ENCODE measurements around the gene ZSWIM1.
A peak's percentile ranks its signal among the peaks of the same experiment; 100 is the strongest.

The ZSWIM1 gene

GRCh38 chr20:45880988-45881788 lies at the start of gene ZSWIM1:
TSS of gene ZSWIM1 (plus strand) at chr20:45881227. CDS start at chr20:45882593, 1,366 bp downstream.
- TF ChIP-seq BACH2 (CRISPR knock-in tag; IDR thresholded peaks at IDR 0.05; ENCODE audit: borderline replicate concordance) (no peak), PATZ1 (CRISPR knock-in tag; IDR thresholded peaks at IDR 0.05; ENCODE audit: borderline replicate concordance) (no peak), TSHZ2 (CRISPR knock-in tag; IDR thresholded peaks at IDR 0.05) (no peak), TOX (CRISPR knock-in tag; IDR thresholded peaks at IDR 0.05; ENCODE audit: borderline replicate concordance) (no peak), ARNTL (CRISPR knock-in tag; IDR thresholded peaks at IDR 0.05; ENCODE audit: borderline replicate concordance, low read depth) (no peak), ZFP30 (CRISPR knock-in tag; IDR thresholded peaks at IDR 0.05) (no peak), OSR1 (CRISPR knock-in tag; IDR thresholded peaks at IDR 0.05) (no peak), GLIS3 (CRISPR knock-in tag; IDR thresholded peaks at IDR 0.05) (no peak), SNAI2 (CRISPR knock-in tag; IDR thresholded peaks at IDR 0.05) (no peak), ZNF8 (CRISPR knock-in tag; IDR thresholded peaks at IDR 0.05) (no peak), CSDC2 (CRISPR knock-in tag; IDR thresholded peaks at IDR 0.05) (no peak), ZNF70 (CRISPR knock-in tag; IDR thresholded peaks at IDR 0.05) (no peak), CSRNP3 (CRISPR knock-in tag; IDR thresholded peaks at IDR 0.05) (no peak)
- peak; percentile 99 for ATAC-seq

- no peak for TF ChIP-seq PPARA (CRISPR knock-in tag; IDR thresholded peaks at IDR 0.05; ENCODE audit: borderline replicate concordance)
- TF ChIP-seq PATZ1 (CRISPR knock-in tag; IDR thresholded peaks at IDR 0.05; ENCODE audit: borderline replicate concordance): no peak
- no peak for TF ChIP-seq ISL1 (CRISPR knock-in tag; IDR thresholded peaks at IDR 0.05)
- TF ChIP-seq ZNF8 (CRISPR knock-in tag; IDR thresholded peaks at IDR 0.05): no peak
- no peak for TF ChIP-seq POU6F1 (CRISPR knock-in tag; IDR thresholded peaks at IDR 0.05; ENCODE audit: borderline replicate concordance, low read depth)
- TF ChIP-seq SNAI2 (CRISPR knock-in tag; IDR thresholded peaks at IDR 0.05): no peak
- TF ChIP-seq GLIS3 (CRISPR knock-in tag; IDR thresholded peaks at IDR 0.05): no peak
- TF ChIP-seq TCF4 (CRISPR knock-in tag; IDR thresholded peaks at IDR 0.05; ENCODE audit: borderline replicate concordance): no peak
- no peak for TF ChIP-seq RARB (CRISPR knock-in tag; IDR thresholded peaks at IDR 0.05)
- TF ChIP-seq TOX (CRISPR knock-in tag; IDR thresholded peaks at IDR 0.05; ENCODE audit: borderline replicate concordance): no peak
- TF ChIP-seq ZNF70 (CRISPR knock-in tag; IDR thresholded peaks at IDR 0.05): no peak
- TF ChIP-seq ZC3H10 (CRISPR knock-in tag; IDR thresholded peaks at IDR 0.05): no peak
- TF ChIP-seq ARNTL (CRISPR knock-in tag; IDR thresholded peaks at IDR 0.05; ENCODE audit: borderline replicate concordance, low read depth): no peak
- TF ChIP-seq TSHZ2 (CRISPR knock-in tag; IDR thresholded peaks at IDR 0.05): no peak
- TF ChIP-seq ESRRG (CRISPR knock-in tag; IDR thresholded peaks at IDR 0.05): no peak
- TF ChIP-seq CSDC2 (CRISPR knock-in tag; IDR thresholded peaks at IDR 0.05): no peak
- no peak for TF ChIP-seq BACH2 (CRISPR knock-in tag; IDR thresholded peaks at IDR 0.05; ENCODE audit: borderline replicate concordance)
- no peak for TF ChIP-seq ZFP30 (CRISPR knock-in tag; IDR thresholded peaks at IDR 0.05)
- TF ChIP-seq CSRNP3 (CRISPR knock-in tag; IDR thresholded peaks at IDR 0.05): no peak
- no peak for TF ChIP-seq ZNF565 (CRISPR knock-in tag; conservative IDR thresholded peaks at IDR 0.05; ENCODE audit: low read depth)
- no peak for ATAC-seq
These were observed 48.4 kb upstream of the ZSWIM1 start for GRCh38 chr20:45832619-45833018.
